Neural progenitor cell (in vitro differentiated cells): ENCODE results near the gene ST7. TPM values are rescaled to one million over a fixed set of nuclear protein-coding genes. Genes with fewer than 3 reads are reported as not detected.

Experiments used
- microRNA-seq: library from miRNA; unstranded; fragments of <30 nt; microRNA quantifications from one replicate; pipeline ENCODE4, GENCODE V29; 2016
- small RNA-seq: library from RNA; depleted of rRNA; stranded (forward); fragments of <200 nt; gene quantifications from one replicate; pipeline ENCODE3, GENCODE V24; 2015
- total RNA-seq: library from RNA; depleted of rRNA; stranded (reverse); fragments of >200 nt; gene quantifications from 2 replicates; pipeline ENCODE4 v1.2.3, GENCODE V29; 2015; ENCODE audit warnings: low replicate concordance

The ST7 gene
- total RNA-seq, 1 donor from 2014 or later, result 5.8 TPM

Small RNA genes within 50 kb of the gene (microRNA-seq; reads per million reads assigned to microRNA genes)
- not detected for gene MIR6132

Small RNA genes within 50 kb of the gene (small RNA-seq; reads per million reads assigned to genes)
- not detected for gene AC002542.1
- not detected for gene MTCYBP6
- gene RF00019, result not detected
- not detected for gene RF02179
- gene RF02180, result not detected
- not detected for gene RF02181
- gene RF02183, result not detected
- gene RF02184, result not detected
- not detected for gene RF02185
- gene RF02188, result not detected
- gene RNA5SP239, result not detected

Other genes starting within 250 kb of the ST7 start
- gene CAPZA2, start 90.9 kb upstream of the ST7 start, total RNA-seq, result 102 and 210 TPM in 2 replicates